Upper lobe of left lung (tissue), 4 donors: Measurements from ENCODE around the gene ADCY5.

Experiments used
- POLR2AphosphoS5 ChIP-seq, 2 donors: sonication (generic); formaldehyde crosslinking; IDR thresholded peaks; one replicate each; pipeline ENCODE4 v1.5.1; 2017; ENCODE audit warnings: antibody characterized with exemption in 2 of 2
- TF ChIP-seq, protein P1 (sequence below), 6 experiments: fragments of 450-650 bp in 4 of 6; fragments of 200-600 bp in 2 of 6; sonication (generic) in 2 of 6; IDR thresholded peaks; one replicate each; pipeline ENCODE4 v1.5.1; 2016 to 2019; ENCODE audit warnings: antibody characterized with exemption in 6 of 6

- TF ChIP-seq POLR2AphosphoS5 (IDR thresholded peaks at IDR 0.05), result no peak
- TF ChIP-seq, protein P1, sequence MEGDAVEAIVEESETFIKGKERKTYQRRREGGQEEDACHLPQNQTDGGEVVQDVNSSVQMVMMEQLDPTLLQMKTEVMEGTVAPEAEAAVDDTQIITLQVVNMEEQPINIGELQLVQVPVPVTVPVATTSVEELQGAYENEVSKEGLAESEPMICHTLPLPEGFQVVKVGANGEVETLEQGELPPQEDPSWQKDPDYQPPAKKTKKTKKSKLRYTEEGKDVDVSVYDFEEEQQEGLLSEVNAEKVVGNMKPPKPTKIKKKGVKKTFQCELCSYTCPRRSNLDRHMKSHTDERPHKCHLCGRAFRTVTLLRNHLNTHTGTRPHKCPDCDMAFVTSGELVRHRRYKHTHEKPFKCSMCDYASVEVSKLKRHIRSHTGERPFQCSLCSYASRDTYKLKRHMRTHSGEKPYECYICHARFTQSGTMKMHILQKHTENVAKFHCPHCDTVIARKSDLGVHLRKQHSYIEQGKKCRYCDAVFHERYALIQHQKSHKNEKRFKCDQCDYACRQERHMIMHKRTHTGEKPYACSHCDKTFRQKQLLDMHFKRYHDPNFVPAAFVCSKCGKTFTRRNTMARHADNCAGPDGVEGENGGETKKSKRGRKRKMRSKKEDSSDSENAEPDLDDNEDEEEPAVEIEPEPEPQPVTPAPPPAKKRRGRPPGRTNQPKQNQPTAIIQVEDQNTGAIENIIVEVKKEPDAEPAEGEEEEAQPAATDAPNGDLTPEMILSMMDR (IDR thresholded peaks at IDR 0.05), result no peak
Measured at GRCh38 chr3:123262226-123262625, 186.7 kb downstream of the ADCY5 start.
